Thyroid gland (tissue), 4 donors: ENCODE measurements around the gene CDH18.

ENCODE experiments used
- POLR2A ChIP-seq, 2 donors: fragments of 450-650 bp; IDR thresholded peaks; one replicate each; pipeline ENCODE4 v1.6.1; 2017; ENCODE audit warnings: antibody characterized with exemption in 2 of 2, mild to moderate bottlenecking in 2 of 2, moderate library complexity in 1 of 2
- TF ChIP-seq, protein P1 (sequence below), 6 experiments: fragments of 200-600 bp in 3 of 6; fragments of 450-650 bp in 3 of 6; sonication (generic) in 3 of 6; IDR thresholded peaks; one replicate each; pipeline ENCODE4 v1.5.1; 2016 to 2019; ENCODE audit warnings: antibody characterized with exemption in 6 of 6, mild to moderate bottlenecking in 2 of 6, inconsistent platforms in 1 of 6, moderate library complexity in 1 of 6

DNA sequence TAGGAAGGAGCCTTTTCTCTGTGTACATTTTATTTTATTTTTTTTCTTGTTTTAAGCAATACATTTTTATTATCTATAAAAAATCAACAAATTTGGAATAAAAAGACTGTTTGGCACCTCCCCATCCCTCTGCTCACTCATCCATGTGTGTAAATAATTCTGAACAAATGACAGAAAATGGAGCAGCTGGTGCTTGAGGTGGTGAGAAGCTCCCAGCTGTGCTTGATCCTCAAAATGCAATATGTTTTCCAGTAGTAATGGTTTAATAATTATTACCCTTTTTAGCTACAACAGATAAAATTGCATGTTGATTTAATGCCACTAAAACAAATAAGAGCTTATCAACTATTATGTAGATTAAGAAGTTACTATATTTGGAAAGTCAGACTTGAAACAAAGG lies 132.5 kb downstream of the CDH18 start:
- TF ChIP-seq, protein P1, sequence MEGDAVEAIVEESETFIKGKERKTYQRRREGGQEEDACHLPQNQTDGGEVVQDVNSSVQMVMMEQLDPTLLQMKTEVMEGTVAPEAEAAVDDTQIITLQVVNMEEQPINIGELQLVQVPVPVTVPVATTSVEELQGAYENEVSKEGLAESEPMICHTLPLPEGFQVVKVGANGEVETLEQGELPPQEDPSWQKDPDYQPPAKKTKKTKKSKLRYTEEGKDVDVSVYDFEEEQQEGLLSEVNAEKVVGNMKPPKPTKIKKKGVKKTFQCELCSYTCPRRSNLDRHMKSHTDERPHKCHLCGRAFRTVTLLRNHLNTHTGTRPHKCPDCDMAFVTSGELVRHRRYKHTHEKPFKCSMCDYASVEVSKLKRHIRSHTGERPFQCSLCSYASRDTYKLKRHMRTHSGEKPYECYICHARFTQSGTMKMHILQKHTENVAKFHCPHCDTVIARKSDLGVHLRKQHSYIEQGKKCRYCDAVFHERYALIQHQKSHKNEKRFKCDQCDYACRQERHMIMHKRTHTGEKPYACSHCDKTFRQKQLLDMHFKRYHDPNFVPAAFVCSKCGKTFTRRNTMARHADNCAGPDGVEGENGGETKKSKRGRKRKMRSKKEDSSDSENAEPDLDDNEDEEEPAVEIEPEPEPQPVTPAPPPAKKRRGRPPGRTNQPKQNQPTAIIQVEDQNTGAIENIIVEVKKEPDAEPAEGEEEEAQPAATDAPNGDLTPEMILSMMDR (IDR thresholded peaks at IDR 0.05) = no peak
- TF ChIP-seq POLR2A (IDR thresholded peaks at IDR 0.05) = no peak
